Loucy (cell line): ENCODE data around the gene CNKSR3.
A peak's percentile ranks its signal among the peaks of the same experiment; 100 is the strongest.

Source experiments
- H2AFZ ChIP-seq: fragments of 200-600 bp; sonication (generic); 2 replicates; pipeline ENCODE4 v1.6.0; 2016; ENCODE audit warnings: antibody characterized with exemption, mild to moderate bottlenecking, low read length, moderate library complexity
- H3F3A ChIP-seq: fragments of 200-600 bp; 2 replicates; pipeline ENCODE4 v1.6.0; 2016; ENCODE audit warnings: antibody characterized with exemption, low read depth, mild to moderate bottlenecking
- H3K27me3 ChIP-seq: fragments of 200-600 bp; sonication (generic); 2 replicates; pipeline ENCODE4 v1.6.1; 2014; ENCODE audit warnings: low read length, mild to moderate bottlenecking; ENCODE audit not compliant: insufficient read depth, poor library complexity, severe bottlenecking
- H3K36me3 ChIP-seq: fragments of 200-600 bp; sonication (generic); 2 replicates; pipeline ENCODE4 v1.6.1; 2016; ENCODE audit warnings: low read length; ENCODE audit not compliant: insufficient read depth
- H3K4me1 ChIP-seq: fragments of 200-600 bp; sonication (generic); 2 replicates; pipeline ENCODE4 v1.5.1; 2014; ENCODE audit warnings: low read length, mild to moderate bottlenecking; ENCODE audit not compliant: insufficient read depth, poor library complexity, severe bottlenecking
- H3K4me2 ChIP-seq: fragments of 200-600 bp; sonication (generic); 2 replicates; pipeline ENCODE4 v1.6.0; 2014; ENCODE audit warnings: antibody characterized with exemption, low read length, low read depth, mild to moderate bottlenecking; ENCODE audit not compliant: poor library complexity, severe bottlenecking
- H3K4me3 ChIP-seq: fragments of 200-600 bp; sonication (generic); 2 replicates; pipeline ENCODE4 v1.5.1; 2014; ENCODE audit warnings: low read length, mild to moderate bottlenecking, mixed read lengths; ENCODE audit not compliant: poor library complexity, severe bottlenecking
- H3K79me2 ChIP-seq: fragments of 200-600 bp; sonication (generic); 2 replicates; pipeline ENCODE4 v1.6.1; 2014; ENCODE audit warnings: low read length; ENCODE audit not compliant: insufficient read depth
- H3K9ac ChIP-seq: fragments of 200-600 bp; sonication (generic); 2 replicates; pipeline ENCODE4 v1.6.0; 2014; ENCODE audit warnings: mild to moderate bottlenecking, low read depth, low read length, moderate library complexity; ENCODE audit not compliant: poor library complexity, severe bottlenecking
- H3K9me2 ChIP-seq: fragments of 200-600 bp; sonication (generic); replicated peaks from 2 replicates; pipeline ENCODE4 v1.6.1; 2016; ENCODE audit warnings: low read depth, low read length, mixed read lengths
- H3K9me3 ChIP-seq: fragments of 200-600 bp; sonication (generic); 2 replicates; pipeline ENCODE4 v1.6.1; 2014; ENCODE audit warnings: mild to moderate bottlenecking, antibody characterized with exemption, low read length, low read depth; ENCODE audit not compliant: insufficient read depth
- H4K20me1 ChIP-seq: fragments of 200-600 bp; sonication (generic); 2 replicates; pipeline ENCODE4 v1.6.0; 2014; ENCODE audit warnings: antibody characterized with exemption, low read length, mild to moderate bottlenecking; ENCODE audit not compliant: insufficient read depth, poor library complexity, severe bottlenecking
- CTCF ChIP-seq: fragments of 200-600 bp; sonication (generic); conservative IDR thresholded peaks from 2 replicates; pipeline ENCODE4 v1.5.1; 2014; ENCODE audit warnings: mild to moderate bottlenecking, antibody characterized with exemption, low read length
- EZH2phosphoT487 ChIP-seq: fragments of 200-600 bp; IDR thresholded peaks from 2 replicates; pipeline ENCODE4 v1.6.1; 2018; ENCODE audit warnings: antibody characterized with exemption, mild to moderate bottlenecking, moderate library complexity, borderline replicate concordance

The CNKSR3 gene

GRCh38 chr6:154411076-154411475 lies 99.4 kb downstream of the CNKSR3 start:
- Histone ChIP-seq H3K36me3 (no peaks in the 10 kb centered on the region), H3F3A (no peaks in the 10 kb centered on the region), H3K27me3 (no peaks in the 10 kb centered on the region), H3K4me1 (peaks cover 13% of the 10 kb centered on the region), H3K9me3 (no peaks in the 10 kb centered on the region), H4K20me1 (no peaks in the 10 kb centered on the region), H3K9me2 (no peaks in the 10 kb centered on the region), H3K79me2 (no peaks in the 10 kb centered on the region), H3K4me3 (no peak overlapping the region), H2AFZ (no peak overlapping the region), H3K4me2 (no peak overlapping the region), H3K9ac (no peak overlapping the region)
- TF ChIP-seq EZH2phosphoT487 (no peak), CTCF (no peak)

GRCh38 chr6:154410619-154411072 lies 99.8 kb downstream of the CNKSR3 start:
- Histone ChIP-seq H3K4me1 (peaks cover 13% of the 10 kb centered on the region), H3F3A (no peaks in the 10 kb centered on the region), H3K9me3 (no peaks in the 10 kb centered on the region), H3K27me3 (no peaks in the 10 kb centered on the region), H3K79me2 (no peaks in the 10 kb centered on the region), H3K9me2 (no peaks in the 10 kb centered on the region), H2AFZ (no peak overlapping the region), H4K20me1 (no peaks in the 10 kb centered on the region), H3K9ac (no peak overlapping the region), H3K4me3 (no peak overlapping the region), H3K4me2 (no peak overlapping the region), H3K36me3 (no peaks in the 10 kb centered on the region)
- TF ChIP-seq EZH2phosphoT487 = no peak
- TF ChIP-seq CTCF = no peak

GRCh38 chr6:154408891-154409500 lies 101.5 kb downstream of the CNKSR3 start:
- Histone ChIP-seq H3K9ac (no peak overlapping the region), H2AFZ (no peak overlapping the region), H4K20me1 (no peaks in the 10 kb centered on the region), H3F3A (no peaks in the 10 kb centered on the region), H3K4me3 (no peak overlapping the region), H3K9me3 (no peaks in the 10 kb centered on the region), H3K27me3 (no peaks in the 10 kb centered on the region), H3K36me3 (no peaks in the 10 kb centered on the region), H3K79me2 (no peaks in the 10 kb centered on the region), H3K4me2 (no peak overlapping the region), H3K9me2 (no peaks in the 10 kb centered on the region), H3K4me1 (peaks cover 8% of the 10 kb centered on the region)
- TF ChIP-seq CTCF (peak; percentile 35), EZH2phosphoT487 (no peak)
